ENCODE measurements around the gene DNMT3B.

The DNMT3B gene

GRCh38 chr20:32731882-32732266, 30.3 kb upstream of the DNMT3B start:
- H4K20me1 ChIP-seq (ENCODE audit: insufficient read depth, low read length) = no peaks in the 10 kb centered on the region; the same call in 1 of the 2 replicates
- peaks cover 46% of the 10 kb centered on the region for H3K79me2 ChIP-seq (ENCODE audit: insufficient read depth, low read length)
- peaks cover 39% of the 10 kb centered on the region for H3K36me3 ChIP-seq (ENCODE audit: insufficient read depth, low read length)
- H3K27me3 ChIP-seq (ENCODE audit: insufficient read depth, low read length, poor library complexity) = no peaks in the 10 kb centered on the region
- H3K4me2 ChIP-seq (ENCODE audit: insufficient read depth, low read length) = no peak overlapping the region
- DNase-seq = no peak
- no peak overlapping the region for H2AFZ ChIP-seq (ENCODE audit: low read depth, low read length)
- no peak for TF ChIP-seq EZH2 (IDR thresholded peaks at IDR 0.05; ENCODE audit: borderline replicate concordance, low read depth, low read length, severe bottlenecking)
- TF ChIP-seq CTCF (IDR thresholded peaks at IDR 0.05; ENCODE audit: borderline replicate concordance, extremely low read depth, low read length, poor library complexity, severe bottlenecking) = no peak
- H3K9me3 ChIP-seq (ENCODE audit: insufficient read depth, low read length, severe bottlenecking) = no peaks in the 10 kb centered on the region
- H3K27ac ChIP-seq (ENCODE audit: low read length) = no peak overlapping the region
- H3K4me3 ChIP-seq (ENCODE audit: low read depth in 1 of 2, low read length in 2 of 2) = no peak overlapping the region
- no peak for ATAC-seq (ENCODE audit: insufficient read depth, low read depth)
- H3K4me1 ChIP-seq (ENCODE audit: insufficient read depth, low read length) = peaks cover 11% of the 10 kb centered on the region
- H3K9ac ChIP-seq (ENCODE audit: low read depth, low read length) = no peak overlapping the region

GRCh38 chr20:32737371-32738223, 24.6 kb upstream of the DNMT3B start:
- TF ChIP-seq EZH2 (IDR thresholded peaks at IDR 0.05; ENCODE audit: borderline replicate concordance, low read depth, low read length, severe bottlenecking) (no peak), CTCF (IDR thresholded peaks at IDR 0.05; ENCODE audit: borderline replicate concordance, extremely low read depth, low read length, poor library complexity, severe bottlenecking) (no peak)
- Histone ChIP-seq H3K36me3 (ENCODE audit: insufficient read depth, low read length) (0 out of 2 replicates have a peak, but pooled peaks cover 7% of the 10 kb centered on the region), H2AFZ (ENCODE audit: low read depth, low read length) (no peak overlapping the region), H3K9me3 (ENCODE audit: insufficient read depth, low read length, severe bottlenecking) (no peaks in the 10 kb centered on the region), H3K4me1 (ENCODE audit: insufficient read depth, low read length) (peaks cover 49% of the 10 kb centered on the region), H3K4me3 (ENCODE audit: low read depth in 1 of 2, low read length in 2 of 2) (peak overlapping the region in 1 of 2 experiments; percentile 24; a peak in 2 of 4 replicates), H3K9ac (ENCODE audit: low read depth, low read length) (peak overlapping the region; percentile 42), H3K27ac (ENCODE audit: low read length) (peak overlapping the region; percentile 89), H3K4me2 (ENCODE audit: insufficient read depth, low read length) (peak overlapping the region; percentile 56), H3K27me3 (ENCODE audit: insufficient read depth, low read length, poor library complexity) (no peaks in the 10 kb centered on the region), H3K79me2 (ENCODE audit: insufficient read depth, low read length) (peaks cover 70% of the 10 kb centered on the region), H4K20me1 (ENCODE audit: insufficient read depth, low read length) (no peaks in the 10 kb centered on the region)
- ATAC-seq (ENCODE audit: insufficient read depth, low read depth) = peak; percentile 77
- DNase-seq = peak; percentile 69

GRCh38 chr20:32741151-32741550, 21.0 kb upstream of the DNMT3B start:
- DNase-seq (no peak), ATAC-seq (ENCODE audit: insufficient read depth, low read depth) (no peak)
- H3K36me3 ChIP-seq (ENCODE audit: insufficient read depth, low read length) = peaks cover 7% of the 10 kb centered on the region; the same call in 1 of the 2 replicates
- H3K27me3 ChIP-seq (ENCODE audit: insufficient read depth, low read length, poor library complexity) = no peaks in the 10 kb centered on the region
- peaks cover 52% of the 10 kb centered on the region for H3K4me1 ChIP-seq (ENCODE audit: insufficient read depth, low read length)
- H2AFZ ChIP-seq (ENCODE audit: low read depth, low read length) = no peak overlapping the region
- no peak overlapping the region for H3K27ac ChIP-seq (ENCODE audit: low read length)
- H3K79me2 ChIP-seq (ENCODE audit: insufficient read depth, low read length) = peaks cover 61% of the 10 kb centered on the region
- H3K4me2 ChIP-seq (ENCODE audit: insufficient read depth, low read length) = no peak overlapping the region
- H4K20me1 ChIP-seq (ENCODE audit: insufficient read depth, low read length) = no peaks in the 10 kb centered on the region
- no peaks in the 10 kb centered on the region for H3K9me3 ChIP-seq (ENCODE audit: insufficient read depth, low read length, severe bottlenecking)
- H3K4me3 ChIP-seq (ENCODE audit: low read depth in 1 of 2, low read length in 2 of 2) = no peak overlapping the region
- TF ChIP-seq EZH2 (IDR thresholded peaks at IDR 0.05; ENCODE audit: borderline replicate concordance, low read depth, low read length, severe bottlenecking) (no peak), CTCF (IDR thresholded peaks at IDR 0.05; ENCODE audit: borderline replicate concordance, extremely low read depth, low read length, poor library complexity, severe bottlenecking) (no peak)
- no peak overlapping the region for H3K9ac ChIP-seq (ENCODE audit: low read depth, low read length)

Data from DND-41 (cell line).